Cardiac fibroblast (primary cell): ENCODE data around the gene GGT5.
A peak's percentile ranks its signal among the peaks of the same experiment; 100 is the strongest.
"Not testable (repeated sequence)": the region's sequence is repeated elsewhere in the genome, so short reads cannot be mapped to it uniquely, and the experiment has no call there.

Experiments used
- DNase-seq, 2 donors: peaks; one replicate each; pipeline versions ENCODE4 v3.0.0 to v3.0.0-alpha.2; 2010; ENCODE audit warnings: low read depth in 2 of 2
- H3K4me3 ChIP-seq, 2 donors: replicated peaks in 1 of 2; 1 replicate in 1 of 2; 2 replicates in 1 of 2; pipeline ENCODE4 v1.5.1; 2011; ENCODE audit warnings: low read depth in 2 of 2, low read length in 2 of 2, mild to moderate bottlenecking in 2 of 2, moderate library complexity in 1 of 2
- CTCF ChIP-seq: IDR thresholded peaks from one replicate; pipeline ENCODE4 v1.5.1; 2011; ENCODE audit warnings: low read depth, mild to moderate bottlenecking, low read length, inconsistent platforms

GGT5 gene

GRCh38 chr22:24270556-24271385 is 25.9 kb upstream of the GGT5 start, which contains the start of gene SPECC1L:
SPECC1L (plus strand) TSS chr22:24270831; CDS start chr22:24302232, 31,401 bp downstream.
- DNase-seq: peak; percentile 94 to 96
- no peak for TF ChIP-seq CTCF

GRCh38 chr22:24266495-24266894 is 21.6 kb upstream of the GGT5 start:
- H3K4me3 ChIP-seq, DNase-seq: not testable (repeated sequence)

More at GRCh38 chr22:24270556-24271385, 25.9 kb upstream of the GGT5 start, which contains the start of gene SPECC1L:
- peak within 1 kb of the TSS; percentile 92 to 98 for H3K4me3 ChIP-seq

- no peak for TF ChIP-seq CTCF
- no peak overlapping the region for H3K4me3 ChIP-seq
- DNase-seq: no peak
Measured at GRCh38 chr22:24265734-24266133, 20.9 kb upstream of the GGT5 start.

GRCh38 chr22:24264329-24264896 is 19.5 kb upstream of the GGT5 start:
- peak; percentile 63 to 64 for DNase-seq
- H3K4me3 ChIP-seq: not testable (repeated sequence)

- H3K4me3 ChIP-seq: not testable (repeated sequence)
Measured at GRCh38 chr22:24263479-24263878, 18.6 kb upstream of the GGT5 start.

GRCh38 chr22:24262185-24262749 is 17.4 kb upstream of the GGT5 start:
- not testable (repeated sequence) for H3K4me3 ChIP-seq, DNase-seq

More at GRCh38 chr22:24263479-24263878, 18.6 kb upstream of the GGT5 start:
- not testable (repeated sequence) for DNase-seq

- TF ChIP-seq CTCF: peak; percentile 16
- peak; percentile 86 to 87 for DNase-seq
- H3K4me3 ChIP-seq: not testable (repeated sequence)
Measured at GRCh38 chr22:24259459-24259858, 14.6 kb upstream of the GGT5 start.

- not testable (repeated sequence) for DNase-seq, H3K4me3 ChIP-seq
Measured at GRCh38 chr22:24256736-24257135, 11.9 kb upstream of the GGT5 start.

GRCh38 chr22:24256136-24256535 is 11.3 kb upstream of the GGT5 start:
- DNase-seq, H3K4me3 ChIP-seq: not testable (repeated sequence)

GRCh38 chr22:24253126-24253525 is 8.2 kb upstream of the GGT5 start:
- not testable (repeated sequence) for H3K4me3 ChIP-seq, DNase-seq

- not testable (repeated sequence) for DNase-seq
Measured at GRCh38 chr22:24251286-24251685, 6.4 kb upstream of the GGT5 start.

GRCh38 chr22:24249413-24249812 is 4.5 kb upstream of the GGT5 start:
- not testable (repeated sequence) for DNase-seq, H3K4me3 ChIP-seq

More at GRCh38 chr22:24251286-24251685, 6.4 kb upstream of the GGT5 start:
- not testable (repeated sequence) for H3K4me3 ChIP-seq

GRCh38 chr22:24248611-24249010 is 3.7 kb upstream of the GGT5 start:
- not testable (repeated sequence) for H3K4me3 ChIP-seq

More at GRCh38 chr22:24248611-24249010, 3.7 kb upstream of the GGT5 start:
- DNase-seq: not testable (repeated sequence)
